Activated CD4-positive, alpha-beta memory T cell treated with anti-CD3 and anti-CD28 coated beads, Interleukin-2, amount 10 ng/mL, durations not matched to agents 7 days and 5 days (primary cell): ENCODE measurements around the gene FMNL2. TPM values are rescaled to one million over a fixed set of nuclear protein-coding genes. Genes with fewer than 3 reads are reported as not detected.
A peak's percentile ranks its signal among the peaks of the same experiment; 100 is the strongest.

Source experiments
- CTCF ChIA-PET: fragments of 350-600 bp; sonication (Branson Sonifier 250); formaldehyde crosslinking; loops from one replicate; lab custom pipeline; 2021; ENCODE audit warnings: antibody characterized with exemption, inconsistent platforms; lab: Charles Lee
- POLR2A ChIA-PET: fragments of 350-600 bp; sonication (Branson Sonifier 250); formaldehyde crosslinking; loops from one replicate; lab custom pipeline; 2021; ENCODE audit warnings: antibody characterized with exemption; lab: Charles Lee
- DNase-seq: peaks from one replicate; pipeline ENCODE4 v3.0.0-alpha.2; 2020
- H3K27ac Mint-ChIP-seq: one replicate; pipeline ENCODE4 v1.8.0; 2021; ENCODE audit warnings: mild to moderate bottlenecking, mixed read lengths
- H3K27me3 Mint-ChIP-seq: one replicate; pipeline ENCODE4 v1.8.0; 2021; ENCODE audit warnings: mixed read lengths
- H3K36me3 Mint-ChIP-seq: one replicate; pipeline ENCODE4 v1.8.0; 2021; ENCODE audit warnings: low read depth, mixed read lengths
- H3K4me1 Mint-ChIP-seq: one replicate; pipeline ENCODE4 v1.8.0; 2021; ENCODE audit warnings: mixed read lengths
- H3K4me3 Mint-ChIP-seq: one replicate; pipeline ENCODE4 v1.8.0; 2021; ENCODE audit warnings: mild to moderate bottlenecking, mixed read lengths
- H3K9me3 Mint-ChIP-seq: one replicate; pipeline ENCODE4 v1.8.0; 2021; ENCODE audit warnings: mixed read lengths
- total RNA-seq, 2 experiments: library from RNA; stranded (reverse); gene quantifications; one replicate each; pipeline ENCODE4 v1.2.3, GENCODE V29; 2021

FMNL2 gene
- total RNA-seq, 2 experiments from 2014 or later: 1.0 to 1.1 TPM

DNA sequence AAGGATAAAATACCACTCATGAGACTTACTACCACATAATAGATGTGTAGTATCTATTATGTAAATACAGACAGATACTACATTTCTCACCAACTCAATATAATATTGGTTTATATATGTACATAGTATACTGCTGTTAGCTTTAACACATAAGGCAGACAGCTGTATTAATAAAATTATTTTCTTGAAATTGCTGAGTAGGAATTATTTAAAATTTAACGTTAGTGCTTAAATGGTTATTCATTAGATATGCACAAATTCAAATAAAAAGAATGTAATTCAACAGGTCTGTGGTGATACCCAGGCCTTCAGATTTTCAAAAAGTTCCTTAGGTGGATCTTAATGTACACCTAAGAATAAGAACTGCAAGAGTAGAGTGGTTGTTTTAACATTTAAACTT is 323.2 kb downstream of the FMNL2 start:
- POLR2A ChIA-PET: interaction anchor here (2.0 kb wide), 1 partner anchor 59 kb away, joined by 9 read pairs; the partner anchor contains the start of genes ARL6IP6 and PRPF40A
- H3K4me3 Mint-ChIP-seq: no peak overlapping the region
- H3K27ac Mint-ChIP-seq: no peak overlapping the region
- H3K4me1 Mint-ChIP-seq: peaks cover 8% of the 10 kb centered on the region
- CTCF ChIA-PET: interaction anchor here (1.4 kb wide), 1 partner anchor 22 kb away, joined by 5 read pairs; no protein-coding TSS in a partner anchor
- DNase-seq: no peak
- H3K27me3 Mint-ChIP-seq: no peaks in the 10 kb centered on the region
- peaks cover 68% of the 10 kb centered on the region for H3K36me3 Mint-ChIP-seq
- no peaks in the 10 kb centered on the region for H3K9me3 Mint-ChIP-seq

- POLR2A ChIA-PET: interaction anchor here (1.4 kb wide), 1 partner anchor 55 kb away, joined by 5 read pairs; no protein-coding TSS in a partner anchor
- Mint-ChIP-seq H3K9me3 (no peaks in the 10 kb centered on the region), H3K27me3 (no peaks in the 10 kb centered on the region), H3K4me1 (peaks cover 8% of the 10 kb centered on the region), H3K27ac (no peak overlapping the region), H3K4me3 (no peak overlapping the region), H3K36me3 (peaks cover 66% of the 10 kb centered on the region)
- no peak for DNase-seq
- CTCF ChIA-PET: no interaction called here
Measured at GRCh38 chr2:152661076-152661475, 326.1 kb downstream of the FMNL2 start.

DNA sequence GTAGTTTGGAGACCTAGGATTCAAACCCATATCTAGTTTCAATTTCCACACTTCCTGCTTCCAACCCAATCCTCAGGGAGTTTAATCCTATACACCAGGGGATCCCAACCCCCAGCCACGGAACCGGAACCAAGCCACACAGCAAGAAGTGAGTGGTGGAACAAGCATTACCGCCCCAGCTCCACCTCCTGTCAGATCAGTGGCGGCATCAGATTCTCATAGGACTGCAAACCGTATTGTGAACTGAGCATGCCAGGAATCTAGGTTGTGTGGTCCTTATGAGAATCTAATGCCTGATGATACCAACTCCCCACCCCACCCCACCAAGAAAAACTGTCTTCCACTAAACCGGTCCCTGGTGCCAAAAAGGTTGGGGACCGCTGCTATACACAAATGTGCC is 329.8 kb downstream of the FMNL2 start:
- H3K4me1 Mint-ChIP-seq: no peaks in the 10 kb centered on the region
- H3K9me3 Mint-ChIP-seq: no peaks in the 10 kb centered on the region
- POLR2A ChIA-PET: no interaction called here
- H3K4me3 Mint-ChIP-seq: no peak overlapping the region
- CTCF ChIA-PET: no interaction called here
- no peak overlapping the region for H3K27ac Mint-ChIP-seq
- no peak for DNase-seq
- H3K36me3 Mint-ChIP-seq: peaks cover 68% of the 10 kb centered on the region
- H3K27me3 Mint-ChIP-seq: no peaks in the 10 kb centered on the region

DNA sequence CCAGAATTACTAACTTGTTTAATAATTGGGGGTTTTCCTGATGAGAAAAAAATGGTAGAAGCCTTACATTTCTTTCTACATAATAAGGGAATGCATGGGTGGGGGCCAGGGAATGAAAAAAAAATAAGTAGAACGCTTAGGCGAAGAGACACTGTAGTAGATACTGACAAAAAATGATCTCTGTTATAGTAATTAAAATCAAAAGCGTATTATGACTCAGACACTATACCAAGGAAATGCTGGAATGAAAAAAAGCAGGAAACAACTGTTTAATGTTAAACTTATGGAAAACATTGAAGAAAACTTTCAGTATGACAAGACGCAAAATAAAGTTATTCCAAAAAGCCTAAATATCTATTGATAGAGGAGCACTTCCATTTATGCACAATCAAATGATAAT is 339.4 kb downstream of the FMNL2 start:
- ChIA-PET CTCF (interaction anchor here (1.3 kb wide), 2 partner anchors 40 to 42 kb away, joined by 3 to 4 read pairs; no protein-coding TSS in a partner anchor), POLR2A (interaction anchor here (0.9 to 1.9 kb wide), 2 partner anchors 39 to 43 kb away, joined by 3 to 12 read pairs; partner anchors contain the start of genes ARL6IP6 and PRPF40A)
- DNase-seq: no peak
- Mint-ChIP-seq H3K4me3 (no peak overlapping the region), H3K36me3 (peaks cover 52% of the 10 kb centered on the region), H3K27me3 (no peaks in the 10 kb centered on the region), H3K4me1 (peaks cover 8% of the 10 kb centered on the region), H3K9me3 (no peaks in the 10 kb centered on the region), H3K27ac (no peak overlapping the region)

GRCh38 chr2:152676461-152676860 is 341.5 kb downstream of the FMNL2 start:
- no peak overlapping the region for H3K4me3 Mint-ChIP-seq
- no peaks in the 10 kb centered on the region for H3K27me3 Mint-ChIP-seq
- POLR2A ChIA-PET: interaction anchor here (1.9 kb wide), 1 partner anchor 41 kb away, joined by 12 read pairs; the partner anchor contains the start of genes ARL6IP6 and PRPF40A
- CTCF ChIA-PET: no interaction called here
- H3K9me3 Mint-ChIP-seq: no peaks in the 10 kb centered on the region
- H3K4me1 Mint-ChIP-seq: peaks cover 8% of the 10 kb centered on the region
- DNase-seq: no peak
- peaks cover 52% of the 10 kb centered on the region for H3K36me3 Mint-ChIP-seq
- no peak overlapping the region for H3K27ac Mint-ChIP-seq

DNA sequence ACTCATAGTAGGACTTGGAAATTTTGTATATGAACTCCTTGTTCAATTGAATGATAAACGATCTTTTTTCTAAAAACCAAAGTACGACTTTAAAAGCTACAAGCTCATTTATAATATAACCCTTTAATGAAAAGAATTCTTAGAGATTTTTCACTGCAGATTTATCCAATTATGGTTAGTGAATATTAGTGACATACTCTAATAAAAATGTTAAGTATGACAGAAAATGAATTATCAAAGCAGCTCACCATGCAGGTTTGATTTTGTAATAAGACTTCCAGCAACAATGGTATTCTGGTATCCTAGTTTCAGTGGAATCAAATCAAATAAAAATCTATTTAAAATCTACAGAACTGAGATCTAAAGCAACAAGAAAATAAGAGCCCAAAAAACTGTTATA is 343.8 kb downstream of the FMNL2 start:
- no peaks in the 10 kb centered on the region for H3K9me3 Mint-ChIP-seq
- H3K27ac Mint-ChIP-seq: no peak overlapping the region
- peaks cover 14% of the 10 kb centered on the region for H3K4me1 Mint-ChIP-seq
- no peak for DNase-seq
- ChIA-PET CTCF (no interaction called here), POLR2A (no interaction called here)
- no peaks in the 10 kb centered on the region for H3K27me3 Mint-ChIP-seq
- H3K36me3 Mint-ChIP-seq: peaks cover 42% of the 10 kb centered on the region
- H3K4me3 Mint-ChIP-seq: no peak overlapping the region

DNA sequence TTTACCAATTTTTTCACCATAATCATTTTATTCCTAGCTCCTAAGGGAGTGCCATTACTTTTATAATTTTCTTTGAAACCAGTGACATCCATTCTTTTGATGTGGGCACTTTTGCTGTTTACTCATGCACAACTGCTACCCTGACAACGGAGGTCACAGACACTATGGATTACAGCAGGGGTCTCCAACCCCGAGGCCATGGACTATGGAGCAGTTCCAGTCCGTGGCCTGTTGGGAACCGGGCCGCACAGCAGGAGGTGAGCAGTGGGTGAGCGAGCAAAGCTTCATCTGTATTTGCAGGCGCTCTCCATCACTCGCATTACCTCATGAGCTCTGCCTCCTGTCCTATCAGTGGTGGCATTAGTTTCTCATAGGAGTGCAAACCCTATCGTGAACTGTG is 347.7 kb downstream of the FMNL2 start:
- CTCF ChIA-PET: no interaction called here
- DNase-seq: no peak
- Mint-ChIP-seq H3K36me3 (peaks cover 29% of the 10 kb centered on the region), H3K27me3 (no peaks in the 10 kb centered on the region), H3K9me3 (no peaks in the 10 kb centered on the region), H3K4me3 (no peak overlapping the region), H3K4me1 (peaks cover 17% of the 10 kb centered on the region), H3K27ac (no peak overlapping the region)
- POLR2A ChIA-PET: interaction anchor here (1.9 kb wide), 1 partner anchor 35 kb away, joined by 6 read pairs; the partner anchor contains the start of genes ARL6IP6 and PRPF40A

DNA sequence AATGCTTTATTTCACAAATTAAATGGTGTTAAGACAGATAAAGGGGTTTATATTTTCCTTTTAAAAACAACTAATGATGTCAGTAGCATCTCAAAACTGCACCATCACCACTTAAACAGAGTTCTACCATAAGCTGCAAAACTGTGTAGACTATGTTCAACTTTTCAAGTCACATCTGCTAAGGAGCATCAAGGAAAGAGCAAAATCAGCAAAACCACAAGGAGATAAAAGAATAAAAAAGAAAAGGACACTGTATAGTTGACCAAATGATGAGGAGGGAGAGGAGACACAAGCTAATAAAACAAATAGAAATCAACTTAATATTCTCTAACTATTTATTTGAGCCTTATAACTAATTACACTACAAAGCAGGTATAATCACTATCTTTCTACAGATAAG is 348.4 kb downstream of the FMNL2 start:
- DNase-seq: no peak
- H3K27me3 Mint-ChIP-seq: no peaks in the 10 kb centered on the region
- no peaks in the 10 kb centered on the region for H3K9me3 Mint-ChIP-seq
- H3K4me1 Mint-ChIP-seq: peaks cover 17% of the 10 kb centered on the region
- H3K36me3 Mint-ChIP-seq: peaks cover 32% of the 10 kb centered on the region
- H3K4me3 Mint-ChIP-seq: no peak overlapping the region
- H3K27ac Mint-ChIP-seq: no peak overlapping the region
- CTCF ChIA-PET: interaction anchor here (1.0 kb wide), 1 partner anchor 33 kb away, joined by 3 read pairs; no protein-coding TSS in a partner anchor
- POLR2A ChIA-PET: interaction anchor here (1.9 kb wide), 1 partner anchor 34 kb away, joined by 6 read pairs; the partner anchor contains the start of genes ARL6IP6 and PRPF40A

DNA sequence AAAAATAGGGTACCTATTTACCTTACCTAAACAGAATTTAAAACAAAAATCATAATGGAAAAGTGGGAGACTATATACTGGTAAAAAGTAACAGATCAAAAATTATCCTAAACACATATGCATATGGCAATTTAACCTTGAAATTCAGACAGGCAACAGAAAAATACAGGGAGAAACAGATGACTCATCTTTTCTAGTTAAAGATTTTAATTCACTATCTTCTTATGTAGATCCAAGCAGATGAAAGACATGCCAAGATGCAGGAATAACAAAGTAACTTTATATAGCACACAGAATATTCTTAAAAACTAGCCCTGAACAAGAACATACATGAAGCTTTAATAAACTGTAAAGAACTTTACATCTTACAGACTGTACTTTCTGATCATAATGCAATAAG is 351.3 kb downstream of the FMNL2 start:
- H3K36me3 Mint-ChIP-seq: peaks cover 29% of the 10 kb centered on the region
- peaks cover 17% of the 10 kb centered on the region for H3K4me1 Mint-ChIP-seq
- CTCF ChIA-PET: interaction anchor here (1.1 kb wide), 1 partner anchor 510 kb away, joined by 3 read pairs; no protein-coding TSS in a partner anchor
- POLR2A ChIA-PET: no interaction called here
- no peak for DNase-seq
- H3K9me3 Mint-ChIP-seq: no peaks in the 10 kb centered on the region
- no peak overlapping the region for H3K4me3 Mint-ChIP-seq
- no peaks in the 10 kb centered on the region for H3K27me3 Mint-ChIP-seq
- no peak overlapping the region for H3K27ac Mint-ChIP-seq

DNA sequence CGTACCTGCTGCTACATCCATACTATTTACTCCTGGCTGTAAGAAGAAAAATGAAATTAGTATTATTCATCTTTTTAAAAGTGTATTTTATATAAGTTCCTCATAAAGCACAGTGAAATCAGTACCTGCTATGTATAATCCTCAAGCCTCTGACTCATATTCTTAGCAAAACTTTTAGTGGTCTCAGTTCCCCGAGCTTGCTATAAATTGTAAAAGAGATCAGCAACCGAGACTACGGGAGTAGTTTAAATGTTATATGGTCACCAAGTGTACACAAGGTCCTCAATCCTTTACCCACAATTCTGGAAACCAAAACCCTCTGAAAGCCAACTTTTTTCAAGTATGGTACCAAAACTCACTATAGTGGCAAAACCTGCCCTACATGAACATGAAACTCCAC is 358.1 kb downstream of the FMNL2 start:
- Mint-ChIP-seq H3K27me3 (no peaks in the 10 kb centered on the region), H3K4me3 (no peak overlapping the region), H3K27ac (peak overlapping the region; percentile 48), H3K9me3 (no peaks in the 10 kb centered on the region), H3K4me1 (peaks cover 34% of the 10 kb centered on the region), H3K36me3 (peaks cover 36% of the 10 kb centered on the region)
- ChIA-PET CTCF (interaction anchor here (1.6 to 4.9 kb wide), 2 partner anchors 15 to 22 kb away, joined by 3 to 40 read pairs; partner anchors contain the start of genes ARL6IP6 and PRPF40A), POLR2A (interaction anchor here (1.6 to 5.1 kb wide), 2 partner anchors 23 to 37 kb away, joined by 6 to 63 read pairs; partner anchors contain the start of genes ARL6IP6 and PRPF40A)
- no peak for DNase-seq

DNA sequence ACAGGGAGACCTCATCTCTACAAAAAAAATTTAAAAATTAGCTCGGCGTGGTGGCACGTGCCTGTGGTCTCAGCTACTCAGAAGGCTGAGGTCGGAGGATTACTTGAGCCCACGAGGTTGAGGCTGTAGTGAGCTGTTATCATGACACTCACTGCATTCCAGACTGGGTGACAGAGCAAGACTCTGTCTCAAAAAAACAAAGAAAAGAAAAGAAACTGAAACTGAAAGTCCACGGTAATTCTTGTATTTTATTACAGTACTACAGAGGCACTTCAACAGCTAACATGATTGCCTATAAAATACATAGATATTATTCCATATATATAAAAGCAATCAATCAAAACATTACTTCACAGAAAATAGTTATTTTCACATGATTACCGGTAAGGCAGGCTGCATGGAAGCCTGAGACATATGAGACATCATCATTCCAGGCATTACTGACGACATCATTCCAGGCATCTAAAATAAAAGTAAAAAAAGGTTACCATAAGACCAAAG is 359.2 kb downstream of the FMNL2 start:
- Mint-ChIP-seq H3K27me3 (no peaks in the 10 kb centered on the region), H3K36me3 (peaks cover 32% of the 10 kb centered on the region), H3K4me3 (peak overlapping the region; percentile 82), H3K9me3 (no peaks in the 10 kb centered on the region), H3K27ac (peak overlapping the region; percentile 95), H3K4me1 (peaks cover 34% of the 10 kb centered on the region)
- DNase-seq: peak; percentile 61
- ChIA-PET POLR2A (interaction anchor here (1.1 to 5.1 kb wide), 4 partner anchors 13 to 1273 kb away, joined by 3 to 63 read pairs (median 4); partner anchors contain the start of genes ARL6IP6 and PRPF40A), CTCF (interaction anchor here (0.8 to 4.9 kb wide), 3 partner anchors 14 to 518 kb away, joined by 3 to 40 read pairs (median 3); partner anchors contain the start of genes ARL6IP6 and PRPF40A)

- Mint-ChIP-seq H3K36me3 (peaks cover 34% of the 10 kb centered on the region), H3K4me1 (peaks cover 38% of the 10 kb centered on the region), H3K4me3 (no peak overlapping the region), H3K9me3 (no peaks in the 10 kb centered on the region), H3K27me3 (no peaks in the 10 kb centered on the region), H3K27ac (no peak overlapping the region)
- ChIA-PET CTCF (interaction anchor here (4.9 kb wide), 1 partner anchor 20 kb away, joined by 40 read pairs; the partner anchor contains the start of genes ARL6IP6 and PRPF40A), POLR2A (interaction anchor here (5.1 kb wide), 1 partner anchor 20 kb away, joined by 63 read pairs; the partner anchor contains the start of genes ARL6IP6 and PRPF40A)
- no peak for DNase-seq
Measured at GRCh38 chr2:152695763-152696162, 360.8 kb downstream of the FMNL2 start.

GRCh38 chr2:152696476-152696875 is 361.5 kb downstream of the FMNL2 start:
- no peaks in the 10 kb centered on the region for H3K27me3 Mint-ChIP-seq
- H3K27ac Mint-ChIP-seq: no peak overlapping the region
- ChIA-PET CTCF (interaction anchor here (4.9 kb wide), 1 partner anchor 19 kb away, joined by 40 read pairs; the partner anchor contains the start of genes ARL6IP6 and PRPF40A), POLR2A (interaction anchor here (5.1 kb wide), 1 partner anchor 20 kb away, joined by 63 read pairs; the partner anchor contains the start of genes ARL6IP6 and PRPF40A)
- no peak for DNase-seq
- peaks cover 41% of the 10 kb centered on the region for H3K4me1 Mint-ChIP-seq
- H3K4me3 Mint-ChIP-seq: no peak overlapping the region
- peaks cover 5% of the 10 kb centered on the region for H3K9me3 Mint-ChIP-seq
- H3K36me3 Mint-ChIP-seq: peaks cover 37% of the 10 kb centered on the region
